ENCODE results near the gene CUL4A.

CUL4A gene

DNA sequence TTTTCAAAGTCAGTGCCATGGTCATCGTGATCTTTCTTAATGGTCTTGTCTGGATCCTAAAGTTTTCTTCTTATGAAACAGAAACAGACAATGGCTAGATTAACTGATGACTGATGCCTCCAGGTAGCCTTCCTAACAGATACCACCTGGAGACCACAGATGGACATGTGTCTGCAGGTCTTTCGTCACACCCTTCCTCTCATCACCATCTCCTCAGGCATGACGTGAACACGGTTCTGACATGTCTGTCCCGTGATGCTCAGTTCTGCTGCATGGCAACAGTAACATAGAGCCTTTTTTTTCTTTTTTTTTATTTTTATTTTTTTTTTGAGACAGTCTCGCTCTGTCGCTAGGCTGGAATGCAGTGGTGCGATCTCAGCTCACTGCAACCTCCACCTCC lies 74.5 kb downstream of the CUL4A start:
- H3K4me3 ChIP-seq (ENCODE audit: low read depth, low read length): no peak overlapping the region
- no peak for DNase-seq (ENCODE audit: low read depth)
- TF ChIP-seq, protein P1, sequence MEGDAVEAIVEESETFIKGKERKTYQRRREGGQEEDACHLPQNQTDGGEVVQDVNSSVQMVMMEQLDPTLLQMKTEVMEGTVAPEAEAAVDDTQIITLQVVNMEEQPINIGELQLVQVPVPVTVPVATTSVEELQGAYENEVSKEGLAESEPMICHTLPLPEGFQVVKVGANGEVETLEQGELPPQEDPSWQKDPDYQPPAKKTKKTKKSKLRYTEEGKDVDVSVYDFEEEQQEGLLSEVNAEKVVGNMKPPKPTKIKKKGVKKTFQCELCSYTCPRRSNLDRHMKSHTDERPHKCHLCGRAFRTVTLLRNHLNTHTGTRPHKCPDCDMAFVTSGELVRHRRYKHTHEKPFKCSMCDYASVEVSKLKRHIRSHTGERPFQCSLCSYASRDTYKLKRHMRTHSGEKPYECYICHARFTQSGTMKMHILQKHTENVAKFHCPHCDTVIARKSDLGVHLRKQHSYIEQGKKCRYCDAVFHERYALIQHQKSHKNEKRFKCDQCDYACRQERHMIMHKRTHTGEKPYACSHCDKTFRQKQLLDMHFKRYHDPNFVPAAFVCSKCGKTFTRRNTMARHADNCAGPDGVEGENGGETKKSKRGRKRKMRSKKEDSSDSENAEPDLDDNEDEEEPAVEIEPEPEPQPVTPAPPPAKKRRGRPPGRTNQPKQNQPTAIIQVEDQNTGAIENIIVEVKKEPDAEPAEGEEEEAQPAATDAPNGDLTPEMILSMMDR (IDR thresholded peaks at IDR 0.05; ENCODE audit: insufficient read depth, low read depth, low read length, missing control alignments): no peak

DNA sequence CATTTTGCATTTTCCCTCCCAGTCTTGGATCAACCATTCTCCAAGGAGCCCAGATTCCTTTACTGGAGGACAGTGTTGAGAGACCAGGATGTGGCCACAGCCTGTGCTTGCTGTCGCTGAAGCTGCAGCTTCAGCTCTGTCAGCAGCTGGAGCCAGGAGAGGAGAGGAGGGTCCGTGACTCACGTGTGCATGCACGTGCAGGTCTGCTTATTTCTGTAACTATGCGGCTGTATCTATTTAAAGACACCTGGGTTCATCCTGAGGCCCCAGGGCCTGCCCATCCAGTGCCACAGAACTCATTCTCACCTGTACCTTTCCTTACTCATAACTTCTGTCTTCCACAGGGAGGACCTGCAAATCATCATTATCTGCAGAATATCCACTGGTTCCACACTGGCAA lies 79.5 kb downstream of the CUL4A start:
- DNase-seq (ENCODE audit: low read depth): no peak
- no peak overlapping the region for H3K4me3 ChIP-seq (ENCODE audit: low read depth, low read length)
- TF ChIP-seq, protein P1 (IDR thresholded peaks at IDR 0.05; ENCODE audit: insufficient read depth, low read depth, low read length, missing control alignments): no peak

DNA sequence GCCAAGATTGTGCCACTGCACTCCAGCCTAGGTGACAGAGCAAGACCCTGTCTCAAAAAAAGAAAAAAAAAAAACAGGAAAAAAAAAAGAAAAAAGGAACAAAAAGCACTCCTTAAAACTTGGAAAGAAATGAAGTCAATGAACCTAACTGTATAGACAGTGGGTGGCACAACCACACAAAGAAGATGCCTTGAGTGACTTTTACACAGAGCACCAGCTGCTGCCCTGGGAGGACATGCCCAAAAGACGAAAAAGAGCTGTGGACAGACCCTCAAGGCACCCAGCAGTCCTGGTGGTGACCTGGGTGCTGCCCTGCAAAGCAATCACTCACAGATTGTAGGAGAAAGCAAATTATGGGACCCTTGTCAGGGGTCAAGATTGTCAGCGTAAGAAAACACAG lies 81.7 kb downstream of the CUL4A start:
- DNase-seq (ENCODE audit: low read depth): no peak
- TF ChIP-seq, protein P1 (IDR thresholded peaks at IDR 0.05; ENCODE audit: insufficient read depth, low read depth, low read length, missing control alignments): no peak
- no peak overlapping the region for H3K4me3 ChIP-seq (ENCODE audit: low read depth, low read length)

DNA sequence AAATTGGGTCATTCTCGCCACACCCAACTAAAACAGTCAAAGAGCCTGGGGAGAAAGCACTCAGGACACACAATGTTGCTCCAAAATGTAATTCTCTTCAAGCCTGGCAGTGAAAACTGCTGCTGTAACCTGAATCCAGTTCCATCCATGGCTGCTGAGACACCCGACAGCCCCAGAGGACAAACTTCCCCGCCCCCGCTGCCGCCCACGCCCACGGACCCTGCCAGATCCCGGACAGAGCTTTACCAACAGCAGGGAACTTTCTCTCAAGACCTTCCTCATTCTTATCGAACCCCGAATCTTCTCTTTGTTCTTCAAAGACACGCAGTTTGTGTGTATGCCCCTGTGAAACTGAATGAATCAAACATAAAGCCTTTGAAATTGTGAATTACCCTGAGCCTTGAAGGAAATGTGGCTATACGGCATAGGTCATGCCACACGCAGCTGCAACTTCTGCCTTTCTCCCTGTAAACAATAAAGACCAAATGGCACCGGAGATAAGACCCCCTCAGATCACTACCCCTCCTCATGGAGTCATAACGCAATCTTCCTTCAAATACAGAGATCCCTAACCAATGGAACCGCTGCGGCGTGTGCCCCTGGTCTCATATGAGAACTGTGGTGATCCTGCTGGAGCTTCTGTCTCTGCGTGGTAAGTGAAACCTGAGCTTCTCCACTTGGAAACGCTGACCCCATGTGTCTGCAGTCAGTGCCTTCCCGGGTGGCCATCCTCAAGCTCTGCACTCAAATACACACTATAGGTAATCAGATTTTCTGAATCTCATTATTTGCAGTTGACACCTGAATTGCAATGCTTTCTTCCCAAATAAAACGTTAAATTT lies 82.8 kb downstream of the CUL4A start:
- no peak overlapping the region; the same call in 1 of the 2 replicates for H3K4me3 ChIP-seq (ENCODE audit: low read depth, low read length)
- DNase-seq (ENCODE audit: low read depth): no peak
- TF ChIP-seq, protein P1 (IDR thresholded peaks at IDR 0.05; ENCODE audit: insufficient read depth, low read depth, low read length, missing control alignments): no peak

DNA sequence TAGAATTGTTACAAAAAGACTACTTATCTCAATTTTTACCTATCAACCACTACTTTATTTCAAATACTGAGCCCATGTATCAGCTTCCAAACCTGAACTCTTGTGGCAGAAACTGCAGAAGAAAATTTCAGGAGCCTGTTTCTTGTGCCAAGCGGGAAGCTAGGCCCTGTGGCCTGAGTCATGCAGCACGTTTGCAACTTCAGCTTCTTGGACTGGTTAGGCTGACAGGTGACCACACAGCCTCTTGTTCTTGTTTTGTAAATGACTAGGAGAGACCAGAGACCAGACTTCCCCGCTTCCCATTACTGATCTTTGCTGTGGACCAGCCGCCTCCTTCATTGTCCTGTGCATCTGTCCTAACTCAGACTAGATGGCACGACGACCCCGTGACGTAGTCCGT lies 84.3 kb downstream of the CUL4A start:
- no peak overlapping the region for H3K4me3 ChIP-seq (ENCODE audit: low read depth, low read length)
- DNase-seq (ENCODE audit: low read depth): no peak
- TF ChIP-seq, protein P1 (IDR thresholded peaks at IDR 0.05; ENCODE audit: insufficient read depth, low read depth, low read length, missing control alignments): no peak

DNA sequence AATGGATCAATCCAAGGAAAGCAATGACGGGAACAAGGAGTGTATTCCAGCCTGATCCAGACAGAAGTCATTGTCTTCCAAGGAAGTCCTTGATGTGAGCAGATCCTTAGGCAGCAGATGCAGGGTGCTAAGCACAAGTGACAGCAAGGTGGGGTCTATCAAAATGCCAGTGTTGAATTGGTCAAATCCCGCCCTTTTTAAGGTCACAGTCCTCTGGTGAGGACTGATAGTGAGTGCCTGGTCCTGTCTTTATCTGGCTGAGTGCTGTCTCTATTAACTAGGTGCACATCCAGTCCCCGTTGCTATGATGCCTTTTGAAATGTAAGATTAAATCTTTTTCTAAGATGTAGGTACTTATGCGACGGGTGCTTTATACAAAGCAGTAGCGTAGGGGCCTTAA lies 86.4 kb downstream of the CUL4A start:
- TF ChIP-seq, protein P1 (IDR thresholded peaks at IDR 0.05; ENCODE audit: insufficient read depth, low read depth, low read length, missing control alignments): no peak
- no peak overlapping the region for H3K4me3 ChIP-seq (ENCODE audit: low read depth, low read length)
- no peak for DNase-seq (ENCODE audit: low read depth)

All from GM12865 (cell line).